ENCODE data around the gene CHMP2A.
A peak's percentile ranks its signal among the peaks of the same experiment; 100 is the strongest.

CHMP2A gene

GRCh38 chr19:58538257-58539168 lies 16.4 kb downstream of the CHMP2A start:
- DNase-seq (ENCODE audit: low read depth) = no peak

DNA sequence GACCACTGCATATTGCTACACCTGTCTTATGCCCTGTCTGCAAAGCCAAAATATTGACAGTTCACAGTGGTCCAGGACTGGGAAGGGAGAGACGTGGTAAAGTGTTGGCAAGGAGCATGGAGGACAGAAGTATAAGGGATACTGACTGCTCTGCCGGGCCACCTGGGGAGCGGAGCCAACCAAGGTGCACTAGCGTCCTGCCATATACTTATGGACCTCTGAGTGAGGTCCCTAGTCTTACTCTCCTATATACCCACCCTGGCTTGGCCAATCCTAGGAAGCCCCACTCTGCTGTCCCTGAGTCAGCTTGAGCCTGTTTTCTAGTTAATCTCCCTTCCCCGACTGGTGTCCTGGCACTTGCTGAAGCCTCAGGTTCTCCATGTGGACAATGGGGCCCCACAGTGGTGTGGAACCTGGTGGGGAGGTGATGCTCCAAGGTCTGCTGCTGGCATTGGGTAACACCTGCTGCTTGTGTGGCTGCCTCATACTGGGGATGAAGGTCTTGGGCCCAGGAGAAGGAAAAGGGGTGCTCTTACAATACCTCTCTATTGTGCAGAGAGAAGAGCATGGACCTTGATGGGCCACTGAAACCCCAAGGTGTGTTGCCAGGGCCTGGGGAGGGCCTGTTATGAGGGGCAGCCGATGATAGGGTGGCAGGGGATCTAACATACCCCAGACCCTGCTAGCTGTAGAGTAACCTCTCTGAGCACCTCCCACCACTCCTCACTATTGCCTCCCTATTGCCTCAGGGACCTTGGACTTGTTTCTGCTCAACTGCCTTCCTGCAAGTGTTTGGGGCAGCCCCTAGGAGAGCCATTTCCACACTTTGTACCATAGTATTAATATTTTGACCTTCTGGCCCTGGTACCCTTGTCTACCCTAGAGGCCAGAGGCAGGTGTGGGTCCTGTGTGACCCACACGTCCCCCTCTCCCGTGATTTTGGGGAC lies 17.8 kb downstream of the CHMP2A start:
- DNase-seq (ENCODE audit: low read depth) = no peak

GRCh38 chr19:58535857-58536256 lies 19.0 kb downstream of the CHMP2A start:
- DNase-seq (ENCODE audit: low read depth) = no peak

GRCh38 chr19:58531034-58531840 lies 23.7 kb downstream of the CHMP2A start:
- no peak for DNase-seq (ENCODE audit: low read depth)

GRCh38 chr19:58529405-58529804 lies 25.5 kb downstream of the CHMP2A start:
- no peak for DNase-seq (ENCODE audit: low read depth)

DNA sequence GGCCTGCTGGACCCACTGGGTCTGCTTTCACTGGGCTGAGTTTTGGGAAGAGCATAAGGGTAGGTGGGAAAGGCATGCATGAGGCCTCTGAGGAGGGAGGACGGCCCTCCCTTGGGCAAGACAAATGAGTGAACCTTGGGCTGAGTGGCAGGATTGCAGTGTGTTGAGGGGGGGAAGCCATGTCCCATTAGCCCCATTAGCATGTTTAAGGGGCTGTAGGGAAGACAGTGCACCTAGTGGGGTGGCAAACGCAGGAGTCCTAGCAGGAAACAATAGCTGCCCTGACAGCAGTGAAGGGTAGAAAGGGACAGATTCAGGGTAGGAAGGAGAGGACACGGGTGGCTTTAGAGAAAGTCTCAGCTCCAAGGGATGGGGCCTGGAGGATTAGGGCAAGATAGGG lies 32.2 kb downstream of the CHMP2A start:
- no peak for DNase-seq (ENCODE audit: low read depth)

DNA sequence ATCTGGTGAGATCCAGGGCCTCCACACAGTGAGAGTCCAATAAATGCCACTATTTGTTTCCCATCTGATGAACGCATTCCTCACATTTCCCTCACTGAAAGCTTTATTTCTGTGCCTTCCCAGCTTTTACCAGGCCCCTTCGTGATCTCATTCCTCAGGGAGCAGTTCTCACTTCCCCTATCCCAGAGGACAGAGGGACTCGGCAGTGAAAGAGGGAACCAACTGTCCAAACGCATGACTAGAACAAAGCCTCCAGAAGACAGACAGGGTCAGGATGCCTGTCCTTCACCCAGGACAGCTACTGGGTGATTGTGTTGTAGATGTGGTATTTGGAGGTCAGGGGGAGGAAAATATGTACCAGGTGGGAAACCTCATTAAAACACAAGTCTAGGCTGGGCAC lies 33.3 kb downstream of the CHMP2A start:
- no peak for DNase-seq (ENCODE audit: low read depth)

- no peak for DNase-seq (ENCODE audit: low read depth)
Measured at GRCh38 chr19:58520257-58520599, 34.7 kb downstream of the CHMP2A start.

GRCh38 chr19:58519355-58520256 lies 35.3 kb downstream of the CHMP2A start, which contains the start of gene ZBTB45:
Gene ZBTB45, minus strand, starts transcription at chr19:58519810. Its CDS starts 2,137 bp downstream, at chr19:58517673.
- DNase-seq (ENCODE audit: low read depth) = peak; percentile 74

GRCh38 chr19:58519087-58519354 lies 35.9 kb downstream of the CHMP2A start:
- DNase-seq (ENCODE audit: low read depth) = no peak

GRCh38 chr19:58518256-58519086 lies 36.4 kb downstream of the CHMP2A start:
- DNase-seq (ENCODE audit: low read depth) = no peak

- DNase-seq (ENCODE audit: low read depth) = no peak
Measured at GRCh38 chr19:58516964-58517833, 37.7 kb downstream of the CHMP2A start.

DNA sequence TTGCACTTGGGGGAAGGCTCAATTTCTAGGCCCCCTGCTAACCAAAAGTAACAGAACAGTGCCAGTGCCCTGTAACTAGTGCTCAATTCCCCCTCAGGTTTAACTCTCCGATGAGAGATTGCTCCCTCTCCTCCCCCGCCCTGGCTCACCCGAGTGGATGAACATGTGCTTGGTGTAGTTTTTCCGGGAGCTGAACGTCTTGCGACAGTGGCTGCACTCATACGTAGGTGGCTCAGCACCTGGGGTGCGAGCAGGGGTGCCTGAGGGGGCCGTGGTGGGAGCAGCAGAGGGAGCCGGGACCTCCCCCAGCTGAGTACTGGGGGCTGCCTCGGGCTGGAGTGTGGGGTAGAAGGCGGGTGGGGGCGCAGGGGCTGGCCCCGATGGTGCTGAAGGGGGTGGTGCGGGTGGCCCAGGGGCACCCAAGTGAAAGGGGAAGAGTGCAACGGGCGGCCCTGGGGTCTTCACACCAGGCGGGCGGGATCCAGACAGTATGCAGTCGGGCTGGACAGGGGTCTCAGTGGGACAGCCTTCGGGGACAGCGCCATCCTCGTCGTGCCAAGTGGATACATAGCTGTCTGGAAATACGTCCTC lies 38.6 kb downstream of the CHMP2A start:
- DNase-seq (ENCODE audit: low read depth) = no peak

DNA sequence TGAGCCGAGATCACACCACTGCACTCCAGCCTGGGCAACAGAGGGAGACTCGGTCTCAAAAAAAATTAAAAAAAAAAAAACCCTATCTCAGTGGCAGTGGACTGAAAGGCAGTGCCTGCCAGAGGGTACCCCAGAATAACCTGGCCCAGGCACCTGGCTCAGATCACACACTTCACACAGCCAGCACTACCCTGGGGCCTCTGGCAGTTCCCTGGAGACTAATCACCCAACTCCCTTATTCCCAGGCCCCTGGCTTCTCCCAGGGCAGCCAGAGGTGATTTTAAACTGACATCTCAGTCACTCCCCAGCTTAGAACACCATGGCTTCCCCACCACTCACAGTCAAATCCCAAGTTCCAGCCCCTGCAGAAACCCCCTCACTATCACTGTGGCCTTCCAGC lies 39.6 kb downstream of the CHMP2A start:
- DNase-seq (ENCODE audit: low read depth) = no peak

DNA sequence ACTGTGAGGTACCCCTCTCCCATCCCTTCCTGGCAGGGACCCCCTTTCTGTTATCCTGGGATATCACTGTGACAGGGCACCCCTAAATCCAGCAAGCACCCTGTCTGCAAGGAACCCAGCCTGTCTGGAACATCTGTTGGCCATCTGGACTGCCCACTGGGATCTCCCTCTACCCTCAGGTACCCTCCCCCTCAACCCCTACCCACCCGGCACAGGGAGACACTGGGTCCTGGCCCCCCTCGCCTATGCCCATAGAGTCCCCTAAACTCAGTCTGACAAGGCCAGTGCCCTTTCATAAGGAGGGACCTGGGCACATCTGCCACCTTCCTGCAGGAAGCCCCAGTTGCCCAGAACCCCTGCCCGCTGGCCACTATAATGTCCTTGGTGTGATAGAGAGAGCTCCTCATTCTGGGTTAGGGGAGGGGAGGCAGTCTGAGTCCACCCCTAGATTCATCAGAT lies 40.3 kb downstream of the CHMP2A start:
- DNase-seq (ENCODE audit: low read depth) = no peak

- peak; percentile 82 for DNase-seq (ENCODE audit: low read depth)
Measured at GRCh38 chr19:58513694-58514563, 41.0 kb downstream of the CHMP2A start.

DNA sequence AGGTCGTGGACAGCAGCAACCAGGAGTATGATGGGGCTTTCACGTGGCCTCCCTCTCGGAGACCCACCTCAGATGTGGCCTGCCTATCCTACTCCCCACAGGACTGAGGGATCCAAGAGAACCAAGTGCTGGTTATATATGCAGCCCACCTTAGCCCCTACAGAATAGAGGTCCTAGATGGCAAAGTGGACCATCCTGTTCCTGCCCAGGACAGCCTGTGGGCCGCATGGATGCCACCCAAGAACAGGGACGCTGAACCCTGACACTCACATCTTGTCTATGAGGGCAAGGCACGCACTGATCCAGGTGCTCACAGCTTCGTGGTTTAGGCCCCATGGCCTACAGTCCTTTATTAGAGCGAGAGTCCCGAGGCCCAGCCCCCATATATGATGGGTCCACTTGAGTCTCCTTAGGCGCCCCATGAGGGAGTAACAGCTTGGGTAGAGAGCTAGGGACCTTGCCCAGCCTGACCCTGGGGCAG lies 41.7 kb downstream of the CHMP2A start:
- no peak for DNase-seq (ENCODE audit: low read depth)

All from stimulated activated CD8-positive, alpha-beta memory T cell treated with anti-CD3 and anti-CD28 coated beads, Interleukin-15, amount 100 ng/mL, for 1 hour (primary cell).